ENCODE results near the gene RAPGEF2.

Gene RAPGEF2

GRCh38 chr4:159149666-159150065 lies 46.8 kb downstream of the RAPGEF2 start:
- DNase-seq (ENCODE audit: low read depth in 2 of 2): no peak
- no peak for TF ChIP-seq CTCF (IDR thresholded peaks at IDR 0.05; ENCODE audit: low read depth, low read length)

GRCh38 chr4:159150396-159150795 lies 47.5 kb downstream of the RAPGEF2 start:
- no peak for DNase-seq (ENCODE audit: low read depth in 2 of 2)
- H3K4me3 ChIP-seq (replicated peaks in 1 of 2; ENCODE audit: low read depth in 2 of 2, low read length in 2 of 2): no peak overlapping the region
- TF ChIP-seq CTCF (IDR thresholded peaks at IDR 0.05; ENCODE audit: low read depth, low read length): no peak

More at GRCh38 chr4:159149666-159150065, 46.8 kb downstream of the RAPGEF2 start:
- no peak overlapping the region for H3K4me3 ChIP-seq (replicated peaks in 1 of 2; ENCODE audit: low read depth in 2 of 2, low read length in 2 of 2)

GRCh38 chr4:159150821-159151390 lies 48.0 kb downstream of the RAPGEF2 start:
- TF ChIP-seq CTCF (IDR thresholded peaks at IDR 0.05; ENCODE audit: low read depth, low read length): no peak
- DNase-seq (ENCODE audit: low read depth in 2 of 2): no peak
- no peak overlapping the region for H3K4me3 ChIP-seq (replicated peaks in 1 of 2; ENCODE audit: low read depth in 2 of 2, low read length in 2 of 2)

- no peak overlapping the region for H3K4me3 ChIP-seq (replicated peaks in 1 of 2; ENCODE audit: low read depth in 2 of 2, low read length in 2 of 2)
- no peak for DNase-seq (ENCODE audit: low read depth in 2 of 2)
- TF ChIP-seq CTCF (IDR thresholded peaks at IDR 0.05; ENCODE audit: low read depth, low read length): no peak
These were observed 48.8 kb downstream of the RAPGEF2 start for GRCh38 chr4:159151689-159152088.

- DNase-seq (ENCODE audit: low read depth in 2 of 2): no peak
- TF ChIP-seq CTCF (IDR thresholded peaks at IDR 0.05; ENCODE audit: low read depth, low read length): no peak
- no peak overlapping the region for H3K4me3 ChIP-seq (replicated peaks in 1 of 2; ENCODE audit: low read depth in 2 of 2, low read length in 2 of 2)
These were observed 49.3 kb downstream of the RAPGEF2 start for GRCh38 chr4:159152181-159152580.

GRCh38 chr4:159153669-159154068 lies 50.8 kb downstream of the RAPGEF2 start:
- no peak for TF ChIP-seq CTCF (IDR thresholded peaks at IDR 0.05; ENCODE audit: low read depth, low read length)
- no peak overlapping the region for H3K4me3 ChIP-seq (replicated peaks in 1 of 2; ENCODE audit: low read depth in 2 of 2, low read length in 2 of 2)
- DNase-seq (ENCODE audit: low read depth in 2 of 2): no peak

GRCh38 chr4:159155119-159155518 lies 52.2 kb downstream of the RAPGEF2 start:
- no peak overlapping the region for H3K4me3 ChIP-seq (replicated peaks in 1 of 2; ENCODE audit: low read depth in 2 of 2, low read length in 2 of 2)
- no peak for TF ChIP-seq CTCF (IDR thresholded peaks at IDR 0.05; ENCODE audit: low read depth, low read length)
- no peak for DNase-seq (ENCODE audit: low read depth in 2 of 2)
